HepG2 (cell line): ENCODE results near the gene UBR3. TPM values are rescaled to one million over a fixed set of nuclear protein-coding genes. Genes with fewer than 3 reads are reported as not detected.

Source experiments
- ATAC-seq: fragments of 200-7000 bp; cut with Tn5 transposase; 3 replicates; pipeline ENCODE4 v1.9.1; 2020; ENCODE audit warnings: mild to moderate bottlenecking, moderate library complexity
- BruUV-seq: library from RNA; stranded (reverse); fragments of 400-500 nt; replicated peaks from 2 replicates; lab custom pipeline; 2021; lab: Mats Ljungman, UMichigan
- CTCF ChIA-PET: fragments of 300-600 bp; formaldehyde crosslinking; extraction: SDS; loops from one replicate; lab custom pipeline; 2021; ENCODE audit warnings: low total read pairs, inconsistent platforms, low intra/inter-chr PET ratio; lab: Yijun Ruan, JAX
- POLR2A ChIA-PET: fragments of 350-600 bp; sonication (Branson Sonifier 250); formaldehyde crosslinking; loops from one replicate; lab custom pipeline; 2020; ENCODE audit warnings: antibody characterized with exemption, inconsistent platforms; lab: Yijun Ruan, JAX
- DNase-seq: peaks from one replicate; pipeline ENCODE4 v3.0.0-alpha.2; 2015; ENCODE audit warnings: low spot score
- FAIRE-seq: peaks from 3 replicates; lab custom pipeline; 2011; peaks lifted over from hg19 to GRCh38; lab: Jason Lieb, UNC
- H2AFZ ChIP-seq: one replicate; pipeline ENCODE4 v1.6.1; 2011; ENCODE audit warnings: low read length, inconsistent platforms
- H3K27ac ChIP-seq: fragments of 300-600 bp; 3 replicates; pipeline ENCODE4 v1.8.0; 2011; ENCODE audit warnings: mixed run types, mild to moderate bottlenecking, mixed read lengths, low read length, inconsistent platforms; ENCODE audit not compliant: insufficient read depth; ENCODE audit errors: extremely low read length
- H3K27me3 ChIP-seq, 2 experiments: fragments of 200-600 bp in 1 of 2; 2 replicates in 1 of 2; 3 replicates in 1 of 2; pipeline versions ENCODE4 v1.6.0 to v1.8.0; 2011; ENCODE audit warnings: low read length in 2 of 2, mild to moderate bottlenecking in 2 of 2, moderate library complexity in 2 of 2, inconsistent platforms in 1 of 2; ENCODE audit not compliant: insufficient read depth in 2 of 2, control insufficient read depth in 1 of 2
- H3K36me3 ChIP-seq, 2 experiments: fragments of 200-600 bp in 1 of 2; replicated peaks in 1 of 2; 2 replicates in 1 of 2; 3 replicates in 1 of 2; pipeline versions ENCODE4 v1.5.1 to v1.8.0; 2011; ENCODE audit warnings: low read length in 2 of 2, inconsistent platforms in 1 of 2; ENCODE audit not compliant: insufficient read depth in 2 of 2, control insufficient read depth in 1 of 2
- H3K4me1 ChIP-seq: 2 replicates; pipeline ENCODE4 v1.5.1; 2012; ENCODE audit warnings: low read length, inconsistent platforms; ENCODE audit not compliant: insufficient read depth
- H3K4me2 ChIP-seq: 2 replicates; pipeline ENCODE4 v1.6.0; 2011; ENCODE audit warnings: low read depth, low read length, inconsistent platforms
- H3K4me3 ChIP-seq, 3 experiments: fragments of 200-600 bp in 1 of 3; sonication (generic), shearing (Covaris generic) in 1 of 3; replicated peaks in 1 of 3; 2 replicates each; pipeline ENCODE4 v1.5.1; 2011 to 2016; ENCODE audit warnings: low read length in 3 of 3, inconsistent platforms in 2 of 3, low read depth in 2 of 3, mild to moderate bottlenecking in 2 of 3, control low read depth in 1 of 3, mixed read lengths in 1 of 3; ENCODE audit not compliant: insufficient read depth in 1 of 3
- H3K79me2 ChIP-seq: one replicate; pipeline ENCODE4 v1.6.1; 2011; ENCODE audit warnings: low read length, inconsistent platforms; ENCODE audit not compliant: insufficient read depth
- H3K9ac ChIP-seq: 2 replicates; pipeline ENCODE4 v1.6.0; 2011; ENCODE audit warnings: mild to moderate bottlenecking, low read depth, low read length, inconsistent platforms; ENCODE audit not compliant: insufficient read depth
- H3K9me3 ChIP-seq: 2 replicates; pipeline ENCODE4 v1.5.1; 2012; ENCODE audit warnings: mild to moderate bottlenecking, low read length
- H4K20me1 ChIP-seq: 2 replicates; pipeline ENCODE4 v1.6.0; 2011; ENCODE audit warnings: inconsistent platforms, mild to moderate bottlenecking, low read length, moderate library complexity; ENCODE audit not compliant: insufficient read depth
- BCL3 ChIP-seq: sonication (generic); formaldehyde crosslinking; IDR thresholded peaks from 2 replicates; pipeline ENCODE4 v1.5.1; 2020; ENCODE audit warnings: mild to moderate bottlenecking, missing genetic modification reagents, moderate library complexity
- CENPBD1 ChIP-seq: sonication (generic); formaldehyde crosslinking; IDR thresholded peaks from 2 replicates; pipeline ENCODE4 v1.8.0; 2022; ENCODE audit warnings: missing genetic modification reagents, low read depth, mild to moderate bottlenecking, borderline replicate concordance
- ETV5 ChIP-seq: IDR thresholded peaks from 2 replicates; pipeline ENCODE4 v1.6.1; 2018; ENCODE audit warnings: missing biosample characterization, missing genetic modification reagents, inconsistent platforms, borderline replicate concordance
- GATAD1 ChIP-seq: IDR thresholded peaks from 2 replicates; pipeline ENCODE4 v1.6.1; 2016; ENCODE audit warnings: missing genetic modification reagents, missing compliant biosample characterization
- GPBP1L1 ChIP-seq: sonication (generic); formaldehyde crosslinking; IDR thresholded peaks from 2 replicates; pipeline ENCODE4 v1.5.0; 2020; ENCODE audit warnings: mild to moderate bottlenecking, missing genetic modification reagents
- KAT7 ChIP-seq: IDR thresholded peaks from 2 replicates; pipeline ENCODE4 v1.6.1; 2018; ENCODE audit warnings: borderline replicate concordance, missing compliant biosample characterization
- KLF12 ChIP-seq: sonication (generic); formaldehyde crosslinking; IDR thresholded peaks from 2 replicates; pipeline ENCODE4 v1.4.0; 2020; ENCODE audit warnings: missing genetic modification reagents, borderline replicate concordance
- MZF1 ChIP-seq: sonication (generic); formaldehyde crosslinking; IDR thresholded peaks from 2 replicates; pipeline ENCODE4 v1.8.1; 2023; ENCODE audit warnings: mild to moderate bottlenecking, missing genetic modification reagents, borderline replicate concordance
- NFE2L1 ChIP-seq: sonication (generic); formaldehyde crosslinking; IDR thresholded peaks from 2 replicates; pipeline ENCODE4 v1.4.0; 2020; ENCODE audit warnings: missing genetic modification reagents, mild to moderate bottlenecking, borderline replicate concordance
- NR2F1 ChIP-seq, 2 experiments: fragments of 450-650 bp in 1 of 2; formaldehyde crosslinking in 1 of 2; IDR thresholded peaks; 2 replicates each; pipeline versions ENCODE4 v1.5.0 to v1.6.1; 2016 to 2020; ENCODE audit warnings: mild to moderate bottlenecking in 1 of 2, missing compliant biosample characterization in 1 of 2, missing genetic modification reagents in 1 of 2, moderate library complexity in 1 of 2
- POLR2AphosphoS5 ChIP-seq: IDR thresholded peaks from 2 replicates; pipeline ENCODE4 v1.6.1; 2012; ENCODE audit warnings: low read depth, low read length
- RXRA ChIP-seq: sonication (generic); formaldehyde crosslinking; IDR thresholded peaks from 2 replicates; pipeline ENCODE4 v1.5.1; 2020; ENCODE audit warnings: missing genetic modification reagents
- TFAP4 ChIP-seq: sonication (generic); IDR thresholded peaks from 2 replicates; pipeline ENCODE4 v1.6.1; 2016; ENCODE audit warnings: low read depth, borderline replicate concordance
- TFE3 ChIP-seq: IDR thresholded peaks from 2 replicates; pipeline ENCODE4 v1.6.1; 2016
- TOPORS ChIP-seq: sonication (generic); formaldehyde crosslinking; IDR thresholded peaks from 2 replicates; pipeline ENCODE4 v1.8.0; 2023; ENCODE audit warnings: mild to moderate bottlenecking, missing genetic modification reagents
- ZFYVE20 ChIP-seq: sonication (generic); formaldehyde crosslinking; IDR thresholded peaks from 2 replicates; pipeline ENCODE4 v1.8.0; 2023; ENCODE audit warnings: low read depth, mild to moderate bottlenecking, moderate library complexity, missing genetic modification reagents, borderline replicate concordance
- ZNF558 ChIP-seq: sonication (generic); formaldehyde crosslinking; IDR thresholded peaks from 2 replicates; pipeline ENCODE4 v1.9.0; 2022; ENCODE audit warnings: mild to moderate bottlenecking, missing genetic modification reagents, borderline replicate concordance
- ZNF616 ChIP-seq: sonication (generic); formaldehyde crosslinking; IDR thresholded peaks from 2 replicates; pipeline ENCODE4 v1.5.0; 2020; ENCODE audit warnings: low read depth, mild to moderate bottlenecking, missing genetic modification reagents
- WGBS: methylation state at CpG from one replicate; pipeline ENCODE4 v1.1.6; 2017; ENCODE audit warnings: low lambda C conversion rate; 5-methylcytosine and 5-hydroxymethylcytosine counted together
- in situ Hi-C: cut with HindIII; loops from 2 replicates; pipeline ENCODE4 v1.10.0; 2017; ENCODE audit warnings: low pct_unique_long_range_greater_than_20kb; ENCODE audit not compliant: extremely low pct_ligation_motif_present
- intact Hi-C: fragments of 100-400 bp; cut with micrococcal nuclease; formaldehyde crosslinking; loops from one replicate; pipeline ENCODE4 v1.10.0; 2022; ENCODE audit not compliant: unreplicated experiment
- polyA plus RNA-seq, 8 experiments: library from polyadenylated mRNA; depleted of rRNA in 3 of 8; stranded (reverse) in 7 of 8; unstranded in 1 of 8; fragments of >200 nt; fragmentation: Illumina TruSeq in 4 of 8; extraction: Trizol in 4 of 8; gene quantifications; 2 replicates each; pipeline versions ENCODE4 v1.2.1 to v1.2.3, GENCODE V29; 2011 to 2016; ENCODE audit warnings: low read depth in 4 of 8, missing spikeins in 1 of 8, mixed read lengths in 1 of 8; ENCODE audit not compliant: insufficient read depth in 1 of 8
- total RNA-seq, 5 experiments: library from RNA; depleted of rRNA; stranded (reverse); fragments of >200 nt; fragmentation: Illumina TruSeq; extraction: Trizol; gene quantifications; 2 replicates each; pipeline ENCODE4 v1.2.3, GENCODE V29; 2016; ENCODE audit warnings: low read depth in 1 of 5

UBR3 gene
- total and polyA plus RNA-seq, 2 of the 13 experiments (the other 11 are each of a cell fraction or from before 2014, with no cell fraction given): 15.1 to 28.0 TPM

- no peaks in the 10 kb centered on the region for H3K4me1 ChIP-seq
- BruUV-seq: no TSS peak
- in situ Hi-C loops (no loop called here), intact Hi-C loops (no loop called here)
- H2AFZ ChIP-seq: no peak overlapping the region
- TF ChIP-seq NFE2L1 (CRISPR knock-in tag) (no peak), POLR2AphosphoS5 (no peak), MZF1 (no peak), KAT7 (CRISPR knock-in tag) (no peak), CENPBD1 (no peak), KLF12 (CRISPR knock-in tag) (no peak), ZNF616 (CRISPR knock-in tag) (no peak), ZFYVE20 (no peak), NR2F1 (CRISPR knock-in tag; IDR thresholded peaks at IDR 0.05) (no peak), ZNF558 (CRISPR knock-in tag) (no peak), GPBP1L1 (CRISPR knock-in tag) (no peak), BCL3 (no peak), TFAP4 (no peak), GATAD1 (CRISPR knock-in tag) (no peak), RXRA (CRISPR knock-in tag) (no peak), TFE3 (CRISPR knock-in tag) (no peak), ETV5 (no peak), TOPORS (CRISPR knock-in tag) (no peak)
- no peak overlapping the region for H3K9ac ChIP-seq
- H3K27me3 ChIP-seq: no peaks in the 10 kb centered on the region
- ATAC-seq: no peak
- WGBS: 90% methylated on average over 3 of the region's 3 CpGs
- DNase-seq: no peak
- peaks cover 6 to 15% of the 10 kb centered on the region in 2 experiments for H3K36me3 ChIP-seq
- CTCF ChIA-PET: no interaction called here
- H3K4me2 ChIP-seq: no peak overlapping the region
- no peak overlapping the region for H3K27ac ChIP-seq
- no peaks in the 10 kb centered on the region for H4K20me1 ChIP-seq
- H3K4me3 ChIP-seq: no peak overlapping the region
- POLR2A ChIA-PET: no interaction called here
- H3K9me3 ChIP-seq: no peaks in the 10 kb centered on the region
- H3K79me2 ChIP-seq: no peaks in the 10 kb centered on the region
- no peak for FAIRE-seq
Measured at GRCh38 chr2:170009209-170009608, 182.0 kb downstream of the UBR3 start.
